ENCODE data around the gene GLE1.
A peak's percentile ranks its signal among the peaks of the same experiment; 100 is the strongest.
"Not testable (repeated sequence)": the region's sequence is repeated elsewhere in the genome, so short reads cannot be mapped to it uniquely, and the experiment has no call there.

The GLE1 gene

GRCh38 chr9:128497824-128498610, 6.5 kb upstream of the GLE1 start:
- Histone ChIP-seq H3K9me3 (ENCODE audit: control insufficient read depth, insufficient read depth, low read depth, low read length) (no peaks in the 10 kb centered on the region), H3K4me1 (ENCODE audit: control insufficient read depth, insufficient read depth, low read length) (no peaks in the 10 kb centered on the region), H3K27ac (ENCODE audit: low read depth, low read length) (no peak overlapping the region), H3K9ac (ENCODE audit: low read length) (no peak overlapping the region), H3K36me3 (ENCODE audit: control insufficient read depth, insufficient read depth, low read length) (peaks cover 61% of the 10 kb centered on the region), H3K4me3 (ENCODE audit: low read depth, low read length) (no peak overlapping the region), H3K27me3 (ENCODE audit: control insufficient read depth, insufficient read depth, low read length) (no peaks in the 10 kb centered on the region)

- Histone ChIP-seq H3K27ac (ENCODE audit: low read depth, low read length) (no peak overlapping the region), H3K9me3 (ENCODE audit: control insufficient read depth, insufficient read depth, low read depth, low read length) (no peaks in the 10 kb centered on the region), H3K36me3 (ENCODE audit: control insufficient read depth, insufficient read depth, low read length) (peaks cover 60% of the 10 kb centered on the region), H3K4me3 (ENCODE audit: low read depth, low read length) (no peak overlapping the region), H3K4me1 (ENCODE audit: control insufficient read depth, insufficient read depth, low read length) (0 out of 2 replicates have a peak, but pooled peaks cover 2% of the 10 kb centered on the region), H3K9ac (ENCODE audit: low read length) (no peak overlapping the region), H3K27me3 (ENCODE audit: control insufficient read depth, insufficient read depth, low read length) (no peaks in the 10 kb centered on the region)
Observed at GRCh38 chr9:128498911-128499310, 5.6 kb upstream of the GLE1 start.

- no peaks in the 10 kb centered on the region for H3K27me3 ChIP-seq (ENCODE audit: control insufficient read depth, insufficient read depth, low read length)
- H3K9me3 ChIP-seq (ENCODE audit: control insufficient read depth, insufficient read depth, low read depth, low read length) = no peaks in the 10 kb centered on the region
- no peak overlapping the region for H3K4me3 ChIP-seq (ENCODE audit: low read depth, low read length)
- H3K4me1 ChIP-seq (ENCODE audit: control insufficient read depth, insufficient read depth, low read length) = 0 out of 2 replicates have a peak, but pooled peaks cover 4% of the 10 kb centered on the region
- no peak overlapping the region for H3K27ac ChIP-seq (ENCODE audit: low read depth, low read length)
- peaks cover 50% of the 10 kb centered on the region for H3K36me3 ChIP-seq (ENCODE audit: control insufficient read depth, insufficient read depth, low read length)
- no peak overlapping the region for H3K9ac ChIP-seq (ENCODE audit: low read length)
Observed at GRCh38 chr9:128499920-128500319, 4.6 kb upstream of the GLE1 start.

- not testable (repeated sequence) for H3K9me3 ChIP-seq (ENCODE audit: control insufficient read depth, insufficient read depth, low read depth, low read length); H3K27me3 ChIP-seq (ENCODE audit: control insufficient read depth, insufficient read depth, low read length); H3K4me1 ChIP-seq (ENCODE audit: control insufficient read depth, insufficient read depth, low read length); H3K27ac ChIP-seq (ENCODE audit: low read depth, low read length); H3K9ac ChIP-seq (ENCODE audit: low read length)
- Histone ChIP-seq H3K36me3 (ENCODE audit: control insufficient read depth, insufficient read depth, low read length) (peaks cover 26% of the 10 kb centered on the region), H3K4me3 (ENCODE audit: low read depth, low read length) (peak overlapping the region; percentile 93)
Observed at GRCh38 chr9:128503415-128503825, 1.1 kb upstream of the GLE1 start.

- Histone ChIP-seq H3K9ac (ENCODE audit: low read length) (no peak overlapping the region), H3K4me1 (ENCODE audit: control insufficient read depth, insufficient read depth, low read length) (peaks cover 8% of the 10 kb centered on the region; the same call in 1 of the 2 replicates), H3K27me3 (ENCODE audit: control insufficient read depth, insufficient read depth, low read length) (no peaks in the 10 kb centered on the region), H3K27ac (ENCODE audit: low read depth, low read length) (no peak overlapping the region), H3K4me3 (ENCODE audit: low read depth, low read length) (peak overlapping the region; percentile 93), H3K36me3 (ENCODE audit: control insufficient read depth, insufficient read depth, low read length) (peaks cover 23% of the 10 kb centered on the region), H3K9me3 (ENCODE audit: control insufficient read depth, insufficient read depth, low read depth, low read length) (no peaks in the 10 kb centered on the region)
Observed at GRCh38 chr9:128503870-128504269, 649 bp upstream of the GLE1 start.

GRCh38 chr9:128505414-128505765, 871 bp downstream of the GLE1 start:
- H3K9me3 ChIP-seq (ENCODE audit: control insufficient read depth, insufficient read depth, low read depth, low read length) = no peaks in the 10 kb centered on the region
- peaks cover 25% of the 10 kb centered on the region for H3K36me3 ChIP-seq (ENCODE audit: control insufficient read depth, insufficient read depth, low read length)
- no peaks in the 10 kb centered on the region for H3K27me3 ChIP-seq (ENCODE audit: control insufficient read depth, insufficient read depth, low read length)
- H3K27ac ChIP-seq (ENCODE audit: low read depth, low read length) = no peak overlapping the region
- peak overlapping the region; percentile 78 for H3K9ac ChIP-seq (ENCODE audit: low read length)
- peak overlapping the region; percentile 93 for H3K4me3 ChIP-seq (ENCODE audit: low read depth, low read length)
- H3K4me1 ChIP-seq (ENCODE audit: control insufficient read depth, insufficient read depth, low read length) = peaks cover 8% of the 10 kb centered on the region; the same call in 1 of the 2 replicates

- not testable (repeated sequence) for H3K9me3 ChIP-seq (ENCODE audit: control insufficient read depth, insufficient read depth, low read depth, low read length); H3K4me3 ChIP-seq (ENCODE audit: low read depth, low read length); H3K27ac ChIP-seq (ENCODE audit: low read depth, low read length); H3K9ac ChIP-seq (ENCODE audit: low read length); H3K27me3 ChIP-seq (ENCODE audit: control insufficient read depth, insufficient read depth, low read length); H3K4me1 ChIP-seq (ENCODE audit: control insufficient read depth, insufficient read depth, low read length)
- peaks cover 22% of the 10 kb centered on the region for H3K36me3 ChIP-seq (ENCODE audit: control insufficient read depth, insufficient read depth, low read length)
Observed at GRCh38 chr9:128505906-128506305, 1.4 kb downstream of the GLE1 start.

GRCh38 chr9:128512820-128513219, 8.3 kb downstream of the GLE1 start:
- Histone ChIP-seq H3K27ac (ENCODE audit: low read depth, low read length) (no peak overlapping the region), H3K36me3 (ENCODE audit: control insufficient read depth, insufficient read depth, low read length) (peaks cover 37% of the 10 kb centered on the region), H3K9me3 (ENCODE audit: control insufficient read depth, insufficient read depth, low read depth, low read length) (no peaks in the 10 kb centered on the region)

GRCh38 chr9:128521956-128522355, 17.4 kb downstream of the GLE1 start:
- H3K36me3 ChIP-seq (ENCODE audit: control insufficient read depth, insufficient read depth, low read length) = peaks cover 32% of the 10 kb centered on the region
- no peaks in the 10 kb centered on the region for H3K27me3 ChIP-seq (ENCODE audit: control insufficient read depth, insufficient read depth, low read length)
- no peaks in the 10 kb centered on the region for H3K4me1 ChIP-seq (ENCODE audit: control insufficient read depth, insufficient read depth, low read length)
- no peaks in the 10 kb centered on the region for H3K9me3 ChIP-seq (ENCODE audit: control insufficient read depth, insufficient read depth, low read depth, low read length)
- no peak overlapping the region for H3K27ac ChIP-seq (ENCODE audit: low read depth, low read length)
- no peak overlapping the region for H3K9ac ChIP-seq (ENCODE audit: low read length)
- H3K4me3 ChIP-seq (ENCODE audit: low read depth, low read length) = no peak overlapping the region

More at GRCh38 chr9:128512820-128513219, 8.3 kb downstream of the GLE1 start:
- Histone ChIP-seq H3K4me3 (ENCODE audit: low read depth, low read length) (no peak overlapping the region), H3K9ac (ENCODE audit: low read length) (no peak overlapping the region), H3K27me3 (ENCODE audit: control insufficient read depth, insufficient read depth, low read length) (no peaks in the 10 kb centered on the region), H3K4me1 (ENCODE audit: control insufficient read depth, insufficient read depth, low read length) (no peaks in the 10 kb centered on the region)

- H3K9ac ChIP-seq (ENCODE audit: low read length) = no peak overlapping the region
Observed at GRCh38 chr9:128523199-128523925, 18.8 kb downstream of the GLE1 start.

GRCh38 chr9:128526720-128527119, 22.2 kb downstream of the GLE1 start:
- Histone ChIP-seq H3K27ac (ENCODE audit: low read depth, low read length) (no peak overlapping the region), H3K9me3 (ENCODE audit: control insufficient read depth, insufficient read depth, low read depth, low read length) (no peaks in the 10 kb centered on the region), H3K27me3 (ENCODE audit: control insufficient read depth, insufficient read depth, low read length) (no peaks in the 10 kb centered on the region), H3K4me1 (ENCODE audit: control insufficient read depth, insufficient read depth, low read length) (no peaks in the 10 kb centered on the region), H3K9ac (ENCODE audit: low read length) (no peak overlapping the region), H3K36me3 (ENCODE audit: control insufficient read depth, insufficient read depth, low read length) (peaks cover 46% of the 10 kb centered on the region), H3K4me3 (ENCODE audit: low read depth, low read length) (no peak overlapping the region)

More at GRCh38 chr9:128523199-128523925, 18.8 kb downstream of the GLE1 start:
- Histone ChIP-seq H3K27me3 (ENCODE audit: control insufficient read depth, insufficient read depth, low read length) (no peaks in the 10 kb centered on the region), H3K4me3 (ENCODE audit: low read depth, low read length) (no peak overlapping the region), H3K9me3 (ENCODE audit: control insufficient read depth, insufficient read depth, low read depth, low read length) (no peaks in the 10 kb centered on the region), H3K4me1 (ENCODE audit: control insufficient read depth, insufficient read depth, low read length) (no peaks in the 10 kb centered on the region), H3K27ac (ENCODE audit: low read depth, low read length) (no peak overlapping the region), H3K36me3 (ENCODE audit: control insufficient read depth, insufficient read depth, low read length) (peaks cover 28% of the 10 kb centered on the region)
